Measurements from ENCODE around the gene SUPT16H.

DNA sequence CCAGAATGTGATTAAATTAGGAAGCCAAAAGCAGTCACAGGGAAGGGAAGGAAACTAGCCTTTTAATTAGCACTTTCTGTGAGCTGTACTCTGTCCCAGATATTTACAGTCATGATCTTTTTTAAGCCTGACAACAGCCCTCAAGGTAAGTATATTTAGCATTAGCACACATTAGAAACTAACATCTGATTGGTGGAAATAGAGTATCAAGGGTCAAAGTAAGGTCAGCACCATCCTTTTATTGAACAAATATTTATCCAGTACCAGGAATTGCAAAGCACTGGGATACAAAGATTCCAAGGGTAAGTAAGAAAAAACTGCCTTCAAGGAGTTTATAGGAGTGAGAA is 75.7 kb downstream of the SUPT16H start:
- no peak for TF ChIP-seq ZNF302 (tag by site-specific recombination; IDR thresholded peaks at IDR 0.05; ENCODE audit: low read depth)
- TF ChIP-seq, protein P1, sequence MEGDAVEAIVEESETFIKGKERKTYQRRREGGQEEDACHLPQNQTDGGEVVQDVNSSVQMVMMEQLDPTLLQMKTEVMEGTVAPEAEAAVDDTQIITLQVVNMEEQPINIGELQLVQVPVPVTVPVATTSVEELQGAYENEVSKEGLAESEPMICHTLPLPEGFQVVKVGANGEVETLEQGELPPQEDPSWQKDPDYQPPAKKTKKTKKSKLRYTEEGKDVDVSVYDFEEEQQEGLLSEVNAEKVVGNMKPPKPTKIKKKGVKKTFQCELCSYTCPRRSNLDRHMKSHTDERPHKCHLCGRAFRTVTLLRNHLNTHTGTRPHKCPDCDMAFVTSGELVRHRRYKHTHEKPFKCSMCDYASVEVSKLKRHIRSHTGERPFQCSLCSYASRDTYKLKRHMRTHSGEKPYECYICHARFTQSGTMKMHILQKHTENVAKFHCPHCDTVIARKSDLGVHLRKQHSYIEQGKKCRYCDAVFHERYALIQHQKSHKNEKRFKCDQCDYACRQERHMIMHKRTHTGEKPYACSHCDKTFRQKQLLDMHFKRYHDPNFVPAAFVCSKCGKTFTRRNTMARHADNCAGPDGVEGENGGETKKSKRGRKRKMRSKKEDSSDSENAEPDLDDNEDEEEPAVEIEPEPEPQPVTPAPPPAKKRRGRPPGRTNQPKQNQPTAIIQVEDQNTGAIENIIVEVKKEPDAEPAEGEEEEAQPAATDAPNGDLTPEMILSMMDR (tag by site-specific recombination; IDR thresholded peaks at IDR 0.05): no peak
- no peak for TF ChIP-seq MZF1 (tag by site-specific recombination; IDR thresholded peaks at IDR 0.05; ENCODE audit: borderline replicate concordance)
- TF ChIP-seq TRIM28 (IDR thresholded peaks at IDR 0.05; ENCODE audit: borderline replicate concordance, low read length): no peak
- TF ChIP-seq ZBTB1 (tag by site-specific recombination; IDR thresholded peaks at IDR 0.05): no peak
- TF ChIP-seq ZBTB8A (tag by site-specific recombination; IDR thresholded peaks at IDR 0.05): no peak
